ENCODE measurements around the gene NLRP1. TPM values are rescaled to one million over a fixed set of nuclear protein-coding genes. Genes with fewer than 3 reads are reported as not detected.

The NLRP1 gene
- polyA plus RNA-seq, 1 experiment, result 73.2 TPM

DNA sequence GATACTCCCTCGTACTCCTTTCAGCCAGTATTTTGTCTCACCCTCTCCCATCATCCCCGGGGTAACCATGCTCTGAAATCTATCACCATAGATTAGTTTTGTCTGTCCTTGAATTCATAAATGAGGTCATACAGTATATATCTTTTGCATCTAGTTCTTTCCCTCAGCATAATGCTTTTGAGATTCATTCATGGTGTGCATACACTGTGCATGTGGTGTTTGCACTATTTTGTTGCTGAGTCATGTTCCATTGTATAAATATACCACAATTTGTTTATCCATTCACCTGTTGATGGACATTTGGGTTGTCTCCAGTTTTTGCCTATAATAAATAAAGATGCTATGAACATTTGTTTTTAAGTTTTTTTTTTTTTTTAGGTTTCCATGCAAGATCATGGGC is 34.2 kb upstream of the NLRP1 start:
- H3K27me3 ChIP-seq (ENCODE audit: control insufficient read depth, insufficient read depth, low read length), result peaks cover 10% of the 10 kb centered on the region
- H3K27ac ChIP-seq (ENCODE audit: low read depth, low read length), result no peak overlapping the region
- no peak overlapping the region for H3K4me3 ChIP-seq (ENCODE audit: low read depth, low read length)
- ChIA-PET POLR2A (no interaction called here), CTCF (no interaction called here)
- no peak for DNase-seq (ENCODE audit: low read depth, low spot score)
- H3K9me3 ChIP-seq (ENCODE audit: control insufficient read depth, insufficient read depth, low read length), result no peaks in the 10 kb centered on the region
- TF ChIP-seq, protein P1, sequence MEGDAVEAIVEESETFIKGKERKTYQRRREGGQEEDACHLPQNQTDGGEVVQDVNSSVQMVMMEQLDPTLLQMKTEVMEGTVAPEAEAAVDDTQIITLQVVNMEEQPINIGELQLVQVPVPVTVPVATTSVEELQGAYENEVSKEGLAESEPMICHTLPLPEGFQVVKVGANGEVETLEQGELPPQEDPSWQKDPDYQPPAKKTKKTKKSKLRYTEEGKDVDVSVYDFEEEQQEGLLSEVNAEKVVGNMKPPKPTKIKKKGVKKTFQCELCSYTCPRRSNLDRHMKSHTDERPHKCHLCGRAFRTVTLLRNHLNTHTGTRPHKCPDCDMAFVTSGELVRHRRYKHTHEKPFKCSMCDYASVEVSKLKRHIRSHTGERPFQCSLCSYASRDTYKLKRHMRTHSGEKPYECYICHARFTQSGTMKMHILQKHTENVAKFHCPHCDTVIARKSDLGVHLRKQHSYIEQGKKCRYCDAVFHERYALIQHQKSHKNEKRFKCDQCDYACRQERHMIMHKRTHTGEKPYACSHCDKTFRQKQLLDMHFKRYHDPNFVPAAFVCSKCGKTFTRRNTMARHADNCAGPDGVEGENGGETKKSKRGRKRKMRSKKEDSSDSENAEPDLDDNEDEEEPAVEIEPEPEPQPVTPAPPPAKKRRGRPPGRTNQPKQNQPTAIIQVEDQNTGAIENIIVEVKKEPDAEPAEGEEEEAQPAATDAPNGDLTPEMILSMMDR (IDR thresholded peaks at IDR 0.05; ENCODE audit: low read depth, low read length), result no peak

DNA sequence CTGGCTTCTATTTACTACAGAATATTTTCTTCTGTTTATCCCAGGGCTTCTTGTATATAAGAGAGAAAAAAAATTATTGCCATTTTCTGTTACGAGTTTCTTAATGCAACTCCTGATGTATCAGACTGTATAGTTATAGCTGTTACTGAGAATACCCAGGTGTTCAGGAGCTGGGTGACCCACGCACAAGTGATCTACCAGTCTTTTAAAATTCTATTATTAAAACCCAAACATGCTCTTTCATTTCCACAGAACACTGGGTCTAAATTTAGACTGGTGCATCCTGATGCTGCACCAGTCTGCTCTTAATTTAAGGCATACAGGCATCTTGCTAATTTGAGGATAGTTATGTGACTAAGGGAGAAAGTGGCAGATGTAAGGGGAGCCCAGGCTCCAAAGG is 31.2 kb upstream of the NLRP1 start:
- Histone ChIP-seq H3K27me3 (ENCODE audit: control insufficient read depth, insufficient read depth, low read length) (peaks cover 6% of the 10 kb centered on the region), H3K27ac (ENCODE audit: low read depth, low read length) (no peak overlapping the region), H3K9me3 (ENCODE audit: control insufficient read depth, insufficient read depth, low read length) (no peaks in the 10 kb centered on the region), H3K4me3 (ENCODE audit: low read depth, low read length) (no peak overlapping the region)
- TF ChIP-seq, protein P1 (IDR thresholded peaks at IDR 0.05; ENCODE audit: low read depth, low read length), result no peak
- ChIA-PET POLR2A (no interaction called here), CTCF (no interaction called here)
- no peak for DNase-seq (ENCODE audit: low read depth, low spot score)

DNA sequence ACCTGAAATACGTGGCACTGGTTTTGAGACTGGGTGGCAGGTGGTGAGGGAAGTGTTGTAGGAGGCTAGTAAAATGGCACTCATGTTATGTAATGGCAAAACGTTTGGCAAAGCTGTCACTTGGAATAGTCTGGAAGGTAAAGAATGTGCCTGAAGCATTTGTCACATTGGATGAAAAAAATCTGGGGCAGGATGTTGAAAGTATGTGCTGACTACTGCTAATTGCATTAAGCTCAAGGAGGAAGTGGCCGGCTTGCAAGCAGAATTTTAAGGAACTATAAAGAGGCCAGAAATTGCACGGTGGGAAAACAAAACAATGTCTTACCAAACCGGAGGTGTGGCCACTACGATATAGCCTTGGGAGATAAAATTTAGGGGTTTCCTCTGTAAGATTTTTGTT is 26.6 kb upstream of the NLRP1 start:
- POLR2A ChIA-PET, result no interaction called here
- no peak for DNase-seq (ENCODE audit: low read depth, low spot score)
- H3K27me3 ChIP-seq (ENCODE audit: control insufficient read depth, insufficient read depth, low read length), result peaks cover 6% of the 10 kb centered on the region

DNA sequence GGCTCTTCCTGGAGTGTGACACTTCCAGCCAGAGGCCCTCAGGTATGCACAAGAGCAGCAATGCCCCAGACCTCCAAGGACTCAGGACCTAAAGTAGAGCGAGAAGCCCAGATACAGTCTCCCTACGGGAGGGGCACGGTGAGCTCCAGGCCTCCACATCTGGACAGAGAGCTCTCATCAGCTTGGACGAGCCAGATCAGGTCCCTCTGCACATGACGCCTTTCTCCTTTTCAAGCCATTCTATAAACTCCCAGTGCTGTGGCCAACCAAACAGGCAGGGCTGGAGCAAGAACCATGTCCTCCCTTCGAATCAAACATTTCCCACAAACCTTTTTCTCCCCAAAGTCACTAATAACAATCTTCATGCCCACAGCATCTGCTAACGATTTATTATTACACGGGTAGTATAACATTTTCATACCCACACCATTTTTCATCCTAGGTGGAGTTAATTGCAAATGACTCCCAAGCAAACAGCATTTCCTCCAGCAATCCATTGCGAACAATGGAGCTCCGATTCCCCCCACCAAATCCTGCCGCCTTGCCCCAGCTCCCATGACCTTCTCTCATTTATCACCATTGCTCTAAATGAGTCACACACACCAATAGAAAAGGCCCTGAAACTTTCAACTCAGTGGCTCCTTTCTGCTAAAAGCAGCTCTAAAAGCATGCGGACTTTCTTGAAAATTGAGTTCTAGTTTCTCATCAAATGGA is 24.2 kb upstream of the NLRP1 start:
- no peak overlapping the region for H3K27ac ChIP-seq (ENCODE audit: low read depth, low read length)
- H3K9me3 ChIP-seq (ENCODE audit: control insufficient read depth, insufficient read depth, low read length), result no peaks in the 10 kb centered on the region
- ChIA-PET CTCF (interaction anchor here (1.6 kb wide), 1 partner anchor 17 kb away, joined by 5 read pairs; no protein-coding TSS in a partner anchor), POLR2A (no interaction called here)
- TF ChIP-seq, protein P1 (IDR thresholded peaks at IDR 0.05; ENCODE audit: low read depth, low read length), result no peak
- no peak overlapping the region for H3K4me3 ChIP-seq (ENCODE audit: low read depth, low read length)
- no peak for DNase-seq (ENCODE audit: low read depth, low spot score)
- peaks cover 3% of the 10 kb centered on the region for H3K27me3 ChIP-seq (ENCODE audit: control insufficient read depth, insufficient read depth, low read length)

More for the DNA sequence above, 26.6 kb upstream of the NLRP1 start:
- H3K9me3 ChIP-seq (ENCODE audit: control insufficient read depth, insufficient read depth, low read length), result no peaks in the 10 kb centered on the region
- TF ChIP-seq, protein P1 (IDR thresholded peaks at IDR 0.05; ENCODE audit: low read depth, low read length), result no peak
- CTCF ChIA-PET, result interaction anchor here (0.6 to 1.0 kb wide), 3 partner anchors 18 to 1002 kb away, joined by 3 to 4 read pairs (median 3); no protein-coding TSS in a partner anchor
- no peak overlapping the region for H3K4me3 ChIP-seq (ENCODE audit: low read depth, low read length)
- no peak overlapping the region for H3K27ac ChIP-seq (ENCODE audit: low read depth, low read length)

DNA sequence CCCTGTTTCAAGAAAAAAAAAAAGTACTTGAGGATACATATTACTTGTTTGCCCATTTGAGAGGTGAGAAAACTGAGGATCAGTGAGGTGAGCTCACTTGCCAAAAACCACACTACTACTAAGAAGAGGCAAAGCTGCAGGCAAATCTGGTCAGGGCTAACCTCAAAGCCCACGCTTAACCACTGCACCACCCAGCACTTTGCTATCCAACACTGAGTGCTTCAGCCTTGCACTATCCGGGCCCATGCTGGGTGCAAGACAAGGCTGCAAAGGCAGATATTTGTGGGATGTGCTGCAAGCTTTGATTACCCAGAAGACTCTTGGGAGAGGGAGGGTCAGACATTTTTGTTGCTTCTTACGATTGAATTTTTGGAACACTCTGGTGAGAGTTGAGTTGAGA is 23.6 kb upstream of the NLRP1 start:
- ChIA-PET CTCF (no interaction called here), POLR2A (no interaction called here)
- no peak for DNase-seq (ENCODE audit: low read depth, low spot score)
- no peaks in the 10 kb centered on the region for H3K9me3 ChIP-seq (ENCODE audit: control insufficient read depth, insufficient read depth, low read length)
- peaks cover 3% of the 10 kb centered on the region for H3K27me3 ChIP-seq (ENCODE audit: control insufficient read depth, insufficient read depth, low read length)
- H3K4me3 ChIP-seq (ENCODE audit: low read depth, low read length), result no peak overlapping the region
- TF ChIP-seq, protein P1 (IDR thresholded peaks at IDR 0.05; ENCODE audit: low read depth, low read length), result no peak
- no peak overlapping the region for H3K27ac ChIP-seq (ENCODE audit: low read depth, low read length)

Measured in AG04450 (cell line).